Dedifferentiated amniotic fluid mesenchymal stem cell (primary cell): ENCODE measurements around the gene TLR4.

ENCODE experiments used
- DNase-seq: peaks from one replicate; pipeline ENCODE4 v3.0.0-alpha.2; 2016; ENCODE audit errors: extremely low spot score

The TLR4 gene

DNA sequence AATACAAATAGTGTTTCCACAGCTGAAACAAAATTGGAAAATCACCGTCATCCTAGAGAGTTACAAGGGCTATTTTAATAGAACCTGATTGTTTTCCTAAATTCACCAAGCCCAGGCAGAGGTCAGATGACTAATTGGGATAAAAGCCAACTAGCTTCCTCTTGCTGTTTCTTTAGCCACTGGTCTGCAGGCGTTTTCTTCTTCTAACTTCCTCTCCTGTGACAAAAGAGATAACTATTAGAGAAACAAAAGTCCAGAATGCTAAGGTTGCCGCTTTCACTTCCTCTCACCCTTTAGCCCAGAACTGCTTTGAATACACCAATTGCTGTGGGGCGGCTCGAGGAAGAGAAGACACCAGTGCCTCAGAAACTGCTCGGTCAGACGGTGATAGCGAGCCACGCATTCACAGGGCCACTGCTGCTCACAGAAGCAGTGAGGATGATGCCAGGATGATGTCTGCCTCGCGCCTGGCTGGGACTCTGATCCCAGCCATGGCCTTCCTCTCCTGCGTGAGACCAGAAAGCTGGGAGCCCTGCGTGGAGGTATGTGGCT lies at the start of gene TLR4:
Gene TLR4, plus strand, starts transcription at position 380 of the 552 bp plus-strand sequence. Its CDS starts 70 bp downstream, at position 450.
- DNase-seq: peak; percentile 65

DNA sequence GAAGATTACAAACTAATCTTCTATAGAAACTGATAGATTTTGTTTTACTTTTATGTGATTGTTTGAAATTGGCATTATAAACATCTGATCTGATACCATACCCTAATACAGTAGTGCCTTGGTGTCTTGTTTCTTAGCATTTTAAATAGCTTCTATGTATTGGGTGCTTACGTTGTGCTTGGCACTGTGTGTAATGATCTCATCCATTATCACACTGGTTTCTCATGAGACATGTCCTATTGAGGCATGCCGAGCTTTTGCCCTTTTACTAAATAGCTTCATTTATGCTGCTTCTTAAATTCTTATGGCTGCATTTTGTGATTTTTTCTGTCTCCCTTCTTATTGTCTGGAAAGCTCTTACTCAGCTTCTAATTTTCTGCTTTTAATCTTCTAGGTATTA lies 48.2 kb upstream of the TLR4 start:
- DNase-seq: no peak

DNA sequence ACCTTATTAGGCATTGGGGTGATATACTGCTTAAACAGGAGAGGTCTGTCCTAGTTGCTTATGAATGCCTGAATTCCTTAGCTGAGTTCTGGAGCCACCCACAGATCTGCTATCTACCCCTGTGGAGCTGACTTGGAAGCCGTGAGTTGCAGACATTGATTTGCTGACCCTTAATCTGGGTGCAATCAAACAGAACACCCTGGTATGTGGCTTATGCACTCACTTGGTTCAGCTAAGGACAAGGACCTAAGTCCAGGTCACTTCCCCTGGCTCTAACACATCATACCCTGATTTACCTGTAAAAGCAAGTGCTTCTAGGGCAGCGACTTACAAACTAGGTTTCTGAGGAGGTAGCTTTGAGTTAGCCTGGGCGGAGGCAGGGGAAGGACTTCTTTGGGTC lies 41.6 kb upstream of the TLR4 start:
- DNase-seq: no peak

DNA sequence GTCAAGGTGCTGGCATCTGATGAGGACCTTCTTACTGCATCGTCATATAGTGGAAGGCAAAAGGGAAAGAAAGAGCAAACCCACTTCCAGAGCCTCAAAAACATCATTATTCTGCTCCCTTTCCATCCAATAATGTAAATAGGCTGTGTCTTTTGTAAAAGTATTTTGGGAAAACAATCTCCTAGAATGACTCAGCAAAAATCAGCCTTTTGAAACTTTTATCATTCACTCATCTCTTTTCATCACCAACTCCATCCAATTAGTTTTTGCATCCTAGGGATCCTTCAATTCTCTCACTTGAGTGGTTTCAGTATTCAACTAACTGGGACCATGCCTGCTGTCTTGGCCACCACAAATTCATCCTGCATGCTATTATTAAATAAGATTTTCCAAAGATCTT lies 39.8 kb upstream of the TLR4 start:
- DNase-seq: no peak

DNA sequence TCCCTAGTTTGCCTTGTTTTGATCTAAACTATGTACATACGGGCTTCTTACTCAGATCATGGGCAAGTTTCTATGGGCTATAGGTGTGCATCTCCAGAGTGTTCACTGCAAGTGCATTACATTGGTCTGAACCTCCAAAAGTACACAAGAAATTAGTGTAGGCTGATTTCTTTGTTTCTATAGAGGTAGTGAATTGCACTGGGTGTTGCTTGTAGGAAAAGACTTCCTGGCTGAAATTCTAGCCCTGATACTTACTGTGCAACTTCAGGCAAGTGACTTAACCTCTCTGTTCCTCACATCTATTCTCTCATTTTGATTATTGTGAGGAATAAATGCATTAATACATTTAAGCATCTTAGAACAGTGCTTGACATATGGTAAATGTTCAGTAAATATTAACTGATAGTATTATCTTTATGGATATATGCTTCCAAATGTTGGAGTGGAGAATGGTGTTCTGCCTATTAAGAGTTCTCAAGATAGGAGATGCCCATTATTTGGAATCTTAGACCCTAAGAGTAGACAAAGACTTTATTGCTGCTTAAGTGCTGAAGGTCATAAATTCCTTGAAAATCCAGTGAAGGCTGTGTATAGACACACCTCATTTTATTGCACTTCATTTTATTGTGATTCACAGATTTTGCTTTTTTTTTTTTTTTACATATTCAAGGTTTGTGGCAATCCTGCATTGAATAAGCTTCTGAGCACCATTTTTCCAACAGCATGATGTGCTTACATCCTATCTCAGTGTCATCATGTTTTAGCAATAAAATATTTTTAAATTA lies 38.4 kb upstream of the TLR4 start:
- DNase-seq: no peak

DNA sequence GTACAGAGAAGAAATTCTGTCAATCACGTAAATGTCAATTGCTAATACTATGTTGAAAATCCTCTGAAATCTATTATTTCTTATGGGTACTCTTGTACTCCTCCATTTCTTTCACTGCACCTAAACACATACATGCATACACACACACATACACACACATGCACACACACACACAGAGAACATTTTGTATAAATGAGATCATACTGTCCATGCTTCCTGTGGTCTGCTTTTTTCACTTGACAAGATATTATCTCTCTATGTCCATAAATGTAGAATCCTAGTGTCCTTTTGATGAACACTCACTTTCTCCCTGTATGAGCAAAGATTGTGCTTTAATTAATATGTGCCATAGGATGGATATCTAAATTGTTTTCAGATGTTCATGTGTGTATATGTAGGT lies 32.7 kb upstream of the TLR4 start:
- DNase-seq: no peak

DNA sequence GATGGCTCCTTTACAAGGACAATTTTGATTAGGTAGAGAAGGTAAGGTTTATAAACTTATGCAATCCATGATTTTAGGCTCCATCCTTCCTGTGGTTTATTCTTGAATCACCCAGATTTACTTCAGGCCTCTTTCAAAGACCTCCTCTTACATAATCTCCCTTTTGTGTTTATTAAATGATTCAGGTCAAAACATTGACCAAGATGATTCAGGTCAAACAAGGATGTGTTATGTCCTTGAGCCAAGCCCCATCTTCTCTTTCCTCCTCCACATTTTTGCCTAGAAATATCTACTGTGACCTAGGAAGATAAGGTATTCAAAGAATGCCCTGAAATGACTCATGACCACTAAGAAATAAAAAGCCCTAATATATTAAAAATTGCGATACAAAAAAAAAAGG lies 31.8 kb upstream of the TLR4 start:
- DNase-seq: no peak

DNA sequence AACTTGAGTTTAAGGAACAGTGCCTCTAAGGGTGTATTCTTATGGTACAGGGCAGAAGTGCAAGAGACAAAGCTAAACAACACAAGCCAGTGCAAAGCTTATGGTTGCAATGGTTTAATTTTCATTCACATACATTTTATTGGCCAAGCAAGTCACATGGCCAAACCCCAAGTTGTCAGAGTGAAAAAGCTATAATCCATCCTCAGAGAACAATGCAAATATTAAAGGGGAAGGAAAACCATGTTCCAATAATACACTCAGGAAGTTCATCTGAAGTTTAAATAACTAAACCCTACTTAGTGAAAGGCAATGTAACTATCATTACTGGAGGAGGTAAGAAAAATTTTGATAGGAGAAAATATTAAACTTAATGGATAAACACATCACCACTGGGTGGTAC lies 26.6 kb upstream of the TLR4 start:
- DNase-seq: no peak

DNA sequence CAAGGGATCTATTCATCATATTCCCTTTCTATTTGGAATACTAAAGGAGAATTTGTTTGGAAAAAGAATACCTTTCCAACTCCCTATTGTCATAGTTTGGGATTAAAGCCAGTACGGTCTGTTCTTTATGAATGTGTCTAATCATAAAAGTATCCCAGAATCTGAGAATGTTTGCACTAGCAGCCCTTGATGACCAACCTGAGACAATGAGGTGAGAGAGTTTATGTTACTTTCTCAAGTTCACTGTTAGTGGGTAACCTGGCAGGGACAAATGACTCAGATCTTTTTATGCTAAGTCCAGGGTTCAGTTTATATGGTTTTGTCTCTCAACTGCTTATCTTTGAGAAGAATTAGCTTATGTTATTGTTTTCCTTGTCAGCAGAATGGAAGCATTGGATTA lies 25.3 kb upstream of the TLR4 start:
- DNase-seq: no peak

DNA sequence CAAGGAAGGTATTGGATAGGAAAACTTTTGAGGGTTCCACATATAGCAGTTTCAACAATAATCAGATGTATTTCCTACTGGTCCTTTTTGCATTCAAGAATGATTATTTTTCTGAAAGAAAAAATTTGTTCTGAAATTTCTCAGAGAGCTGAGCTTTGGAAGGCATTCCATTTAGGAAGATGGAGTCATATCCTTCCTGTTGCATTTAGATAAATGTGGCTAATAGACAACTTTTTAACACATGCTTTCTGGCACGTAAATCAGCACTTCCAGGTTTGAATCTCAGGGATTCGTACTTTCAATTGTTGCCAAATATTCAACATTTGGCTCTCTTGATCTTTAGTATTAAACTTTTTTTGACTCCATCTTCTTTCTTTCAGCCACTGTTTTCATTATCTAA lies 24.8 kb upstream of the TLR4 start:
- DNase-seq: no peak

DNA sequence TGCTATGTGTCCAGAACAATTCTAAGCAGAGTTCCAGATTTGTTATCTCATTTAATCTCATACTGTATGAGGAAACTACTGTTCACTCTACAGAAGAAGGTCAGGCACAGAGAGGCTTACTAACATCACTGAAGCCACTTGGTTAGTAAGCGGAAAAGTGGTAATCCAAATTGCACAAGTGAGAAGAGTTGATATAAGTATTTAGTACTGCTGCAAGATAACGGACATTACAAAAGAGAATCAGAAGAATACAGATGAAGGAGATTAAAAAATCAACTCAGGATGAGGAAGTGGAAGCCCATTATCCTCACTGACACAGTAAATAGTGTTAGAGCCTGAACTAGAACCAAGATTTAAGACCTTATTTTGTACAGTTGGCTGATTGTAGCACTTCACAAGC lies 22.3 kb upstream of the TLR4 start:
- no peak for DNase-seq

DNA sequence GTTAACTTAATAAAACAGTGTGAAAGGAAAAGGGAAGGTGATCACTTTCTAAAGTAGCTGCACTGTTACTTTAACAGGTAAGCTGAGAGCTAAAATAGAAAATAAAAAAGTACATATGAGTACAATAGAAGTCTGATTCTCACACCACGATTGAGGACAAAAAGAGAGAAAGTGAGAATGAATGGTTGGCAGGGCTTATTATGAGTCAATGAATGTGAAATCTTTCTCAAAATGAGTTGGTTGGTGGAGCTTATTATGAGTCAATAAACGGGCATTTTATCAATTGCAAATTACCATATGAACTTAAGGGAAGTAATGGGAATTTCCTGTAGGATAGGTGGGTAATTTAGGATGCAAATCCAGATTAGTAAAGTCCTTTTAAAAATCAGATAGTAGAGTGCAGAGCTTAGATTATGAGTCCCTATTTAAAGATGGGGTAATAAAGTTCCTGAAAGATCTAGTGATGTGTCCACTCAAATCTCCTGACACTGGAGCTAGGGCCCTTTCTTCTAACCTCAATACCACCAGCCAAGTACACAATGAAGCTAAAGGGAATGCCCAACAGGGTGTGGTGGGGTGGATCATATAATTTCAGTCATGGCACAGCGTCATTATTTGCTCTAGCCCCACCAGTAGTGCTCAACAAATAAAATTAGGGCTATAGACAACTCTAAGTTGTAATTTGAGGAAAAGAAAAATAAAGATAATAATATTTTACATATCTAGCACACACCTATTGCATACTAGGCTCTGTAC lies 21.1 kb upstream of the TLR4 start:
- no peak for DNase-seq

DNA sequence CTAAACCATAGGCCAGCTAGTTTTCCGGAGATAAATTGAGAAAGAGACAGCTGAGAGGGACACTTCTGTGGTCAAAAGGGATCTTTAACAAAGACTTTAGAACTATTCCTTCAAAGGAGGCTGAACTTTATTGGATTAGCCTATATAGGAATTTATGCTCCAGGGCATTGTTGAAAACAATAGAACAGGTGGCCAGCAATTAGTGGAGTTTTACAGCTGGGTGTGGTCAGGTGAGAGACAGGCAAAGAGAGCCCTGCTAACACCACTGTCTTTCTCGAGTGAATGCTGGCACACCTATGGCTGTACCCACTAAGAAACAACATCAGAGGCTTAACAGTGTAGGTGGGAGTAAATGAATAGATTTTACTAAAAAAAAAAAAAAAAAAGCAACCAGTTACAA lies 16.7 kb upstream of the TLR4 start:
- DNase-seq: no peak

DNA sequence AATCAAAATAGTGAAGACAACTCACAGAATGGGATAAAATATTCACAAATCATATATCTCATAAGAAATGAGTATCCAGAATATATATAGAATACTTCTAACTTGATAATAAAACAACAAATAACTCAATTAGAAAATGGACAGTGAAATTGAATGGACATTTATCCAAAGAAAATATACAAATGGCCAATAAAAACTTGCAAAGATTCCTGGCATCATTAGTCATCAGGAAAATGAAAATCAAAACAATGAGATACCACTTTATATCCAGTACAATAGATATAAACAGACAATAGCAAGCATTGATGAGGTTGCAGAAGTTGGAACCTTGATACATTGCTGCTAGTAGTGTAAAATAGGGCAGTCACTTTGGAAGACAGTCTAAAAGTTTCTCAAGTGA lies 12.8 kb upstream of the TLR4 start:
- no peak for DNase-seq

DNA sequence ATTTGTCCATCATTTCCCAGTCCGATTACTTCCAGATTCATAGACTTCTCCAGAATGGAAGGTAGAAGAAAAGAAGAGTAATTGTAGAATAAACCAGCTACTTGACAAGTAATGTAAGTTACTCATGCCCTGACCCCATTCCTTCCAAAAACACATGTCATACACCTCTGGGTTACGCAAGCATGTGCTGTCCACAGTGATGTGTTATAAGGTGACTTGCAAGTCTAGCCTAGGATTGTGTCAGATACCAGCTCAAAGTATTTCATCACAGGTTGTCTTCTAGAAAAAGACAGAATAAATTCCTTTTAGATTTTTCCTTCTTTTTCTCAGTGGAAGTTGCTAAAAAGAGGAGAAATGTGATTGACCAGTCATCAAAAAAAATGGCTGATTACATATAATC lies 8.0 kb upstream of the TLR4 start:
- no peak for DNase-seq

DNA sequence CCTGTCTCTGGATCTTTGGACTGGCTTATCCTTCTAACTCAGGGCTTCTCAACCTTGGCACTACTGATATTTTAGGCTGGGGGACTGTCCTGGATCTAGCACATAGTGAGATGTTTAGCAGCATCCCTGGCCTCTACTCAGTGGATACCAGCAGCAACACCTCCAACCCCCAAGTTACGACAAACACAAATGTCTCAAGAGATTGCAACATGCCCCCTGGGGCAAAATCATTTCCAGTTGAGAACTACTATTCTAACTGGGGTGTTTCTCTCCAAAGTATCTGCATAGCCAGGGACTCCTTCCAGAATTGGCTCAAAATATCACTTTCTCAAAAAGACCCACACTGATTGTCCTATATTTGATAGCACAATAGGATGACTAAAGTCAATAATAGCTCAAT lies 7.2 kb upstream of the TLR4 start:
- no peak for DNase-seq

DNA sequence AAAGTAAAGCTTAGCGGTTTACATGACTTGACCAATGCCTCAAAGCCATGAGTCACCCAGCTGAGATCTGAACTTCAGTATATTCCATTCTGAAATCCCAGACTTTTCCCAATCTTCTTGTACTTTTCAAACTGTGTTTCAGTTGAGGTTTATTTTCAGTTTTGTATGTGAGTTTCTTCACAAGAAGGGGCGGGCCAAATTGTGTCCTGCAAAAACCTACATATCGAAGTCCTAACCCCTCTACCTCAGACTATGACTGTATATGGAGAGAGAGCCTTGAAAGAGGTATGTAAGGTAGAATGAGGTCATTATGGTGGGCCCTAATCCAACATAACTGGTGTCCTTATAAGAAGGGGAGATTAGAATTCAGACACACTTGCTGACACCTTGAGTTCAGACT lies 666 bp upstream of the TLR4 start:
- no peak for DNase-seq

DNA sequence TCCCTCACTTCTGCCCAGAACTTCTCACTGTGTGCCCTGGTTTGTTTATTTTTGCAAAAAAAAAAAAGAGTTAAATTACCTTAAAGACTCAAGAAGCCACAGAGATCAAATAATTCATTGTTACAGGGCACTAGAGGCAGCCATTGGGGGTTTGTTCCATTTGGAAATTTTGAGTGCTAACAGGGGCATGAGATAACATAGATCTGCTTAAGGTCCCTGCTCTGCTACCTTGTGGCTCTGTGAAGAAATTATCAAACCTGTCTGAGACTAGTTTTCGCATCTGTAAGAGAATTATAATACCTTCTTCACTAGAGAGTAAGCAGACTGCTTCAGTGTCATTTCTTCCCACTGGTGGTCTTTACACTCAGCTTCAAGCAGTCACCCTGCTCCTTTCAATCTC lies 394 bp downstream of the TLR4 start:
- no peak for DNase-seq

DNA sequence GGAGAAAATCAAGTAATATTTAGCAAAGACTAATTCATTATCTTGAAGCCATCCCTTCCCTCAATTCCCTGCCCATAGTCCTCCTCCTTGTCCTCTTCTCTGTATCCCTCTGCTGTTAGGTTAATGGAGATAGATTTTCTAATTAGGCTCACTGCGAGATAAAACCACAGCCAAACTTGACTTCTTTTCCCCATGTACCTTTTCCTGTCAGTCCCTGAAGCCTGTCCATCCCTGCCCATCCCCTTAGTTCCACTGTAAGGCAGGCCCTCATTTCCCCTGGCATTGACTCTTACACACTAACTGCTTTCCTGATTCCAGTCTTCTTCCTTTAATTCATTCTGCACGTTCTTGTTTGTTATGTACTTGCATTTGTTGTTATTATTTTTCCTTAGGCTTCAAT lies 1.2 kb downstream of the TLR4 start:
- no peak for DNase-seq

DNA sequence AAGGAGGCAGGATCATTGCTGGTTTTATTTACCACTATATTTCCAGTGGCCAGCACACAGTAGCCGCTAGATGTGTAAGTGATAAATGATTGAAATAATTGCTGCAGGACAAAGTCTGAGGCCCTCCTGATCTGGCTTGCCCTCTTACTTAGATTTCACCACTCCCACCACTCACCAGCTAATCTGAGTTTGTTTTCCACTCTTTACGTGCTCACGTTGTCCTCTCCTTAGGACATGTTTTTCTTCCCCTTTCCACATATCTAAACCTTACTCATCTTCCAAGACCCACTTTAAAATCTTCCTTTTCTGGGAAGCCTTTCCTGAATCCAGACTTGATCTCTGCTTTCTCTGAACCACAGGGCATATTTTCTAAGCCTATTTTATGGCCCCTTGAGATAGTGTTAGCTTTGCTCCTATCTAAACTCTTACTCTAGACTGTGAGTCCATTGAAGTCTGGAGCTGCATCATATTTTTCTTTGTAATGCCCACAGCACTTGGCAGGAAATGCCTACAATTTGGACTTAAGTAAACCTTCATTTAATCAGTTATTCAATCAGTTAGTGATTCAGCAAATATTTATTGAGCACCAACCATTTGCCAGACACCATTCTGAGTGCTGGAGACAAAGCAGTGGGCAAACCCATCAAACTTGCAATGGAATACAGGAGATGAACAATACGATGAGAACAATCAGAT lies 2.4 kb downstream of the TLR4 start:
- DNase-seq: no peak

DNA sequence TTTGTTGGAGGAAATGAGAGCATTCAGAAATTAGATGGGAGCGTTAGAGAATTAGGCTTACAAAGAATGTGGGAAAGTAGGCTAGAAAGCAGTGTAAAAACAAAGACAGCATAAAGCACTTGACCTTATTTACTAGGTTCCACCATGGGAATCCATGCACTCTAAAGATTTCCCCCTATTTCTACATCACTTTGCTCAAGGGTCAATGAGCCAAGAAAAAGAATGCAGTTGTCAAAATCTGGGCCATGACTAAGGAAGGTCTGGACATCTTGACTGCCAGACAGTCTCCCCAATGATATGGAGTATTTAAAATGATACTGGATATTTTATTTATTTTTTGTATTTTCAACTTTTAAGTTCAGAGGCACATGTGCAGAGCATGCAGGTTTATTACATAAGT lies 3.4 kb downstream of the TLR4 start:
- no peak for DNase-seq

DNA sequence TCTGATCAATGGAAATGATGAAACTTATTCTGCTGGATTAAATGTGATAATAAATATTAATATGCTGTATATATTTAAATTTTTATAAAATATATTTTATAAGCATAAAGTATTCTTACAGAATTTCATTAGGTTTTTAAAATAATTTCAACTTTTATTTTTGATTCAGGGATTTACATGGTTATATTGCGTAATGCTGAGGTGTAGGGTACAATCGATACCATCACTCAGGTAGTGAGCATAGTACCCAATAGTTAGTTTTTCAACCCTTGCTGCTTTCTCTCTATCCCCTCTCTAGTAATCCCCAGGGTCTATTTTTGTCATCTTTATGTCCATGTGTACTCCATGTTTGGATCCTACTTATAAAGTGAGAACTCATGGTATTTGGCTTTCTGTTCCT lies 5.7 kb downstream of the TLR4 start:
- no peak for DNase-seq

DNA sequence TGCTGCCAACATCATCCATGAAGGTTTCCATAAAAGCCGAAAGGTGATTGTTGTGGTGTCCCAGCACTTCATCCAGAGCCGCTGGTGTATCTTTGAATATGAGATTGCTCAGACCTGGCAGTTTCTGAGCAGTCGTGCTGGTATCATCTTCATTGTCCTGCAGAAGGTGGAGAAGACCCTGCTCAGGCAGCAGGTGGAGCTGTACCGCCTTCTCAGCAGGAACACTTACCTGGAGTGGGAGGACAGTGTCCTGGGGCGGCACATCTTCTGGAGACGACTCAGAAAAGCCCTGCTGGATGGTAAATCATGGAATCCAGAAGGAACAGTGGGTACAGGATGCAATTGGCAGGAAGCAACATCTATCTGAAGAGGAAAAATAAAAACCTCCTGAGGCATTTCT lies 10.1 kb downstream of the TLR4 start:
- no peak for DNase-seq
